Ovary (tissue), 3 donors: Measurements from ENCODE around the gene SLC15A3.

Source experiments
- CTCF ChIP-seq, 3 donors: fragments of 450-650 bp in 2 of 3; fragments of 200-600 bp in 1 of 3; IDR thresholded peaks; one replicate each; pipeline versions ENCODE4 v1.5.1 to v1.8.0; 2016 to 2022; ENCODE audit warnings: antibody characterized with exemption in 3 of 3, mild to moderate bottlenecking in 1 of 3
- EP300 ChIP-seq: sonication (generic); formaldehyde crosslinking; IDR thresholded peaks from one replicate; pipeline ENCODE4 v1.6.1; 2017; ENCODE audit warnings: antibody characterized with exemption
- donor health status: DM: no; HTN: no; CAD: no.

- no peak for TF ChIP-seq CTCF (IDR thresholded peaks at IDR 0.05)
- no peak for TF ChIP-seq EP300
Observed at GRCh38 chr11:60923326-60923725, 28.6 kb downstream of the SLC15A3 start.
